MG63 (cell line): ENCODE results near the gene TCF7L2. TPM values are rescaled to one million over a fixed set of nuclear protein-coding genes. Genes with fewer than 3 reads are reported as not detected.

Experiments used
- DNase-seq: peaks from one replicate; pipeline ENCODE4 v3.0.0-alpha.2; 2020
- H3K27me3 ChIP-seq: fragments of 250-450 bp; sonication (Bioruptor Pico); 2 replicates; pipeline ENCODE4 v1.5.1; 2020; ENCODE audit warnings: mild to moderate bottlenecking, moderate library complexity
- H3K36me3 ChIP-seq: fragments of 250-450 bp; sonication (Bioruptor Pico); 2 replicates; pipeline ENCODE4 v1.5.1; 2020; ENCODE audit warnings: mild to moderate bottlenecking, moderate library complexity
- H3K4me3 ChIP-seq: fragments of 250-450 bp; sonication (Bioruptor Pico); 2 replicates; pipeline ENCODE4 v1.5.1; 2020; ENCODE audit warnings: mild to moderate bottlenecking, moderate library complexity
- H3K9me3 ChIP-seq: fragments of 250-450 bp; sonication (Bioruptor Pico); 2 replicates; pipeline ENCODE4 v1.5.1; 2020; ENCODE audit warnings: mild to moderate bottlenecking, moderate library complexity
- total RNA-seq: library from RNA; depleted of rRNA; stranded (reverse); fragments of >200 nt; shearing (Covaris generic); gene quantifications from 2 replicates; pipeline ENCODE4 v1.2.3, GENCODE V29; 2014; ENCODE audit warnings: low replicate concordance

Gene TCF7L2
- total RNA-seq, 1 experiment from 2014 or later: 0.89 TPM

GRCh38 chr10:112977426-112977898 is 27.4 kb downstream of the TCF7L2 start:
- no peak for DNase-seq
- Histone ChIP-seq H3K27me3 (no peaks in the 10 kb centered on the region), H3K9me3 (no peaks in the 10 kb centered on the region), H3K36me3 (peaks cover 5% of the 10 kb centered on the region), H3K4me3 (no peak overlapping the region)

DNA sequence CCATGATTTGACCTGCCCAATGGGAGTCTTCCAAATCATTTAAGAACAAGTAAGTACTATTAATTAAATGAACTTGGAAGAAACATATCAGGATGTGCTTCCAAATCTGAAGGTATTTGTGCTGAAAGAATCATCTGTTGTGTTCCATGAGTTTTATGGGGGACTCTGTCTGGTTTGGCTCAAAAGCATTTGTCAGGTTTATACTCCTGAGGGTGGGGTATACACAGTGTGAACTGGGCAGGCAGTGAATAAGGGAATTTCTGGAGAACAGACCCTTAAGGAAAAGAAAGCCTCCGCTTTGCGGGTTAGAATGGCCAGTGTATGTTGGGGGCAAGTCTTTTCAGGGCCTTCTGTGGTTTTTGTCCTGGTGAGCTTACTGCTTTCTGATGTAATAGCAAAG is 29.9 kb downstream of the TCF7L2 start:
- H3K9me3 ChIP-seq: no peaks in the 10 kb centered on the region
- no peak overlapping the region for H3K4me3 ChIP-seq
- H3K27me3 ChIP-seq: no peaks in the 10 kb centered on the region
- no peak for DNase-seq
- H3K36me3 ChIP-seq: no peaks in the 10 kb centered on the region; the same call in none of the 2 replicates

DNA sequence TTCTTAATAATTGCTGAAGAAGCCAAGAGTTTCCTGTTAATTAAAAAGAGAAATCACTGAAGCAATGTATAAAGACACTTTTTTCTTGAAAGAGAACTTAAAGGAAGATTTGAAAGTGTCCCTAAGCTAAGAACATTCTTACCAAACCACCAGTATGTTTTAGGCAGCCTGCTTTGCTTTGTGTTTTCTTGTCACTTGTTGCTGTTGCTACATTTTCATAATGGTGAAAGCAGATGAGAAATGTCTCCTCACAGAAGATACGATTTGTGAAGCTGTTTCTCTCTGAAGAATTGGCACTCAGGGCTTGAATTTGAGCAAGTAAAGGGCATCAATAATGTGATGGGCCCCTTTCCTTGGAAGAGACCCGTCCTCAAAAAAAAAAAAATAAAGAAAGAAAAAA is 30.9 kb downstream of the TCF7L2 start:
- H3K4me3 ChIP-seq: no peak overlapping the region
- DNase-seq: no peak

GRCh38 chr10:112981553-112981952 is 31.5 kb downstream of the TCF7L2 start:
- Histone ChIP-seq H3K36me3 (no peaks in the 10 kb centered on the region; the same call in 1 of the 2 replicates), H3K9me3 (no peaks in the 10 kb centered on the region)
- DNase-seq: no peak

More for the DNA sequence above, 30.9 kb downstream of the TCF7L2 start:
- no peaks in the 10 kb centered on the region; the same call in none of the 2 replicates for H3K36me3 ChIP-seq
- H3K9me3 ChIP-seq: no peaks in the 10 kb centered on the region
- H3K27me3 ChIP-seq: no peaks in the 10 kb centered on the region

DNA sequence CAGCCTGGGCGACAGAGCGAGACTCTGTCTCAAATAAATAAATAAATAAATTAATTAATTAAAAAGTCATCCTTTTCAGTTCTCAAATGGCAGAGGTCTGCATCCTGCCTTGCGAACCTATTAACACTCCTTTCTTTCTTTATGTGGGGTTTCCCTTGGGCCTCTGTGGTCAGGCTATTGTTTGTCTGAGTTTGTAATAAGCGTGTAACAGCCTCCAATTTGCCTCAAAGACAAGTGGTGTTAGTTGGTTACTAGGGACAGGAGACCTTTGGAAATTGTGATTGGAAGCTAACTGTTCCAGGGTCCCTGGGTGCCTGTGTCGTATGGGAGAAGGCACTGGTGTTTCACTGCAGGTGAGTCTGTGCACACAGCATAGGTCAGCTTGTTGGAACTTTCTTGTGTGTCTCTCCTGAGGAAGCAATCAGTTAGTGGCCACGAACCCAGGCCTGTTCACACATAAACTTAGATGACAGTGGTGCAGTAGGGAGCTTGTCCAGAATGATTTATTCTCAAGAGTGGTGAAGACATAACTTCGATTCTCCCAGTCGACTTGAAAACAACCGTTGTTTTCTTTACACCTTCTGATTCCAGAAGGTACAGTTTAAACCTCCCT is 33.5 kb downstream of the TCF7L2 start:
- no peaks in the 10 kb centered on the region for H3K27me3 ChIP-seq
- H3K9me3 ChIP-seq: no peaks in the 10 kb centered on the region
- H3K4me3 ChIP-seq: no peak overlapping the region
- no peaks in the 10 kb centered on the region for H3K36me3 ChIP-seq
- no peak for DNase-seq

More at GRCh38 chr10:112981553-112981952, 31.5 kb downstream of the TCF7L2 start:
- no peak overlapping the region for H3K4me3 ChIP-seq
- no peaks in the 10 kb centered on the region for H3K27me3 ChIP-seq

GRCh38 chr10:112984756-112985155 is 34.7 kb downstream of the TCF7L2 start:
- DNase-seq: no peak
- no peaks in the 10 kb centered on the region for H3K27me3 ChIP-seq
- H3K4me3 ChIP-seq: no peak overlapping the region
- no peaks in the 10 kb centered on the region for H3K9me3 ChIP-seq
- no peaks in the 10 kb centered on the region for H3K36me3 ChIP-seq

DNA sequence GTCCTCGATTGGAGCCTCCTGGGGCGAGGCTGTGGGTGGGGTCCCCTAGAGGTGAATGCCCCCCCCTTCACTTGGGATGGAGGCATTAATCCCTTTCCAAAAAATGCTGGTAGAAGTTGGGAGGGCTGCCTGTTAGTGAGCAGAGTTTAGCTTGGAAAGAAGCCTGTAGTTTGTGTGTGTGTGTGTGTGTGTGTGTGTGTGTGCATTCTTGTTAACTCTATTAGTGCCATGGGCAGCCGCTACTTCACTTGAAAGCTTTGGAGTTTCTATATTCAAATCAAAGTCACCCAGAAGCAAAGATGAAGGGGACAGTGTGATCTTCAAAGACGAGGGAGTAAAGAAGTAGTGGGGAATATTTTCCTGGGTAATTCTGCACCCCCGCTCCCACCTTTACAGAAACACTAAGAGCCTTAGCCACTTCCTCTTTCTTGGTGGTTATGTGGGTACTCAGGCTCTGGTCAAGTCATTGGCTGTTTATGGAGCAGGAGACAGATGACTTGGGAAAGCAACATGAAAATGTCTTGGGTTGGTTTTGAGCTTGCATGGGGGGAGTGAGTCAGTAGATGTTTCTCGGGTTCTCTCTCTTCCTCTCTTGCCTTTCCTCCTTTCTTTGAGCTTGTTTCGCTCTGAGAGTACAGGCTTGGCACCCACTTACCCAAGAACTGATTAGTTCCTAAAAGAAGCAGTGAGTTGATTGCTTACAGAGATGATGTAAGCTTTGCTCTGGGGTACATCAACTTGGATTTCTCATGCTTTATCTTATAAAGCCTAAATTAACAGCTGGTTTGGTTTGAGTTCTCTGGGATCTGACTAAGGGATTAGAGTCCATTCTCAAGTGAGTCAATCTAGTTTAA is 35.9 kb downstream of the TCF7L2 start:
- no peaks in the 10 kb centered on the region for H3K9me3 ChIP-seq
- H3K4me3 ChIP-seq: no peak overlapping the region
- no peak for DNase-seq
- H3K36me3 ChIP-seq: no peaks in the 10 kb centered on the region
- H3K27me3 ChIP-seq: no peaks in the 10 kb centered on the region

DNA sequence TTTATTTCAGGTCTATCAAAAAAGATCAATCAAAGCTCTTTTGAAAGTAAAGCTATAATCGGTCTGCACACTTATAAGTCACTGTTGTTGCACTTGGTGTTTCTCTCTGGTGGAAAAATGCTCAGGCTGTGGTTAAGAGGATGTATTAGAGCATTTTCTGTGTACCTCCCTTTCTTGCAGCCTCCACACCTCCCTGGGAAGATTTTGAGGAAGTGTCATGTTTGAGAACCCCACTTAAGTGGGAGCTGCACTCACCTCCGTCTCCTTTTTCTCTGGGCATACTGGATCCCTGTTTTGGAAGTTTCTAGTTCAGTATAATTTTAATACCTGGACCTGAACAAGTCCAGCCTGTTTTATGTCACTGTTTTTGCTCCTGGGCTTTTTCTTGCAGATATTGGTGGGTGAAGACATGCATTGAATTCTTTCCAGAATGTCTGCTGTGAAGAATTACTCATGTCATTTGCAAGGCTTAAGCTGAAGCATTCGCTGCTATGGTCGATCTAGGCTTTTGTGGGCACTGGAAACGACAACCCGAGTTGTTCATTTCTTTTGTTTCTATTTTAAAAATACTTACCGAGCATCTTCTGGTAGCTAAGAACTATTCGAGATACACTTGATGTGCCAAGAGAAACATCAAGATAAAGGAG is 36.6 kb downstream of the TCF7L2 start:
- no peak for DNase-seq
- Histone ChIP-seq H3K27me3 (no peaks in the 10 kb centered on the region), H3K36me3 (no peaks in the 10 kb centered on the region), H3K9me3 (no peaks in the 10 kb centered on the region), H3K4me3 (no peak overlapping the region)

GRCh38 chr10:112988839-112989406 is 38.9 kb downstream of the TCF7L2 start:
- no peaks in the 10 kb centered on the region for H3K27me3 ChIP-seq
- no peak for DNase-seq
- no peak overlapping the region for H3K4me3 ChIP-seq
- no peaks in the 10 kb centered on the region for H3K36me3 ChIP-seq
- H3K9me3 ChIP-seq: no peaks in the 10 kb centered on the region

DNA sequence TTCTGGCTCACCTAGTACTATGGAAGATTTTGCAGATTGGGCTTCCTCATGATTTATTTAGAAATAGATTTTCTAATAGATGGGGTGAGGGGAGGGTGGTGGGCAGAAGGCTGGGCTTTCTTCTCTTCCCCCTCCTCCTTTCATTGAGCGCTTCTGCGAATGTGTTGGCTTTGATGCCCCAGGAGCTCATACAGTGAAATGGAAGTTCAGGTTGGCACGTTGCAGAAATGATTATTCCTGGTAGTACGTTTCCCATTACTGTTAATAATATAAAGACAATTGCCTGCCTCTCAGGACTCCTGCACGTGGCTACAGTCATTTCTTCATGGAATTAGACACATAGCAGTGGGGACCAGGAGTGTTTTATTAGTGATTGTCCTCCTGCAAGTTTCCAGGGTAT is 39.8 kb downstream of the TCF7L2 start:
- Histone ChIP-seq H3K9me3 (no peaks in the 10 kb centered on the region), H3K27me3 (no peaks in the 10 kb centered on the region), H3K36me3 (no peaks in the 10 kb centered on the region), H3K4me3 (no peak overlapping the region)
- no peak for DNase-seq

DNA sequence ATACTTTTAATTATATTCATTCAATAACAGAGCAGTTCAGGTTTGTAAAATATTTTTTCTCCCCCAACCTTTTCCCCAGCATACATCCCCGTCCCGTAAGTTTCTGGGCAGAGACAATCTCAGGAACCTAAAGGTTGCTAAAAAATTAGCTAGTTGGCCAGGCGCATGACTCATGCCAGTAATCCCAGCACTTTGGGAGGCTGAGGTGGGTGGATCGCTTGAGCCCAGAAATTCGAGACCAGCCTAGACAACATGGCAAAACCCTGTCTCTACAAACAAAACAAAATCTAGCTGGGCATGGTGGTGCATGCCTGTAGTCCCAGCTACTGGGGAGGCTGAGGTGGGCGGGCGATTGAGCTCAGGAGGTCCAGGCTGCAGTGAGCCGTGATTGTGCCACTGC is 40.2 kb downstream of the TCF7L2 start:
- no peaks in the 10 kb centered on the region for H3K27me3 ChIP-seq
- no peaks in the 10 kb centered on the region for H3K9me3 ChIP-seq
- DNase-seq: peak; percentile 49
- H3K4me3 ChIP-seq: no peak overlapping the region
- H3K36me3 ChIP-seq: no peaks in the 10 kb centered on the region

- DNase-seq: no peak
- Histone ChIP-seq H3K36me3 (no peaks in the 10 kb centered on the region), H3K9me3 (no peaks in the 10 kb centered on the region), H3K4me3 (no peak overlapping the region), H3K27me3 (no peaks in the 10 kb centered on the region)
These were observed 41.9 kb downstream of the TCF7L2 start for GRCh38 chr10:112991888-112992491.

GRCh38 chr10:112996462-112996861 is 46.4 kb downstream of the TCF7L2 start:
- Histone ChIP-seq H3K27me3 (no peaks in the 10 kb centered on the region), H3K9me3 (no peaks in the 10 kb centered on the region), H3K36me3 (no peaks in the 10 kb centered on the region), H3K4me3 (no peak overlapping the region)
- DNase-seq: no peak

GRCh38 chr10:112999102-112999501 is 49.1 kb downstream of the TCF7L2 start:
- Histone ChIP-seq H3K36me3 (no peaks in the 10 kb centered on the region; the same call in 1 of the 2 replicates), H3K9me3 (no peaks in the 10 kb centered on the region), H3K4me3 (no peak overlapping the region), H3K27me3 (no peaks in the 10 kb centered on the region)
- DNase-seq: no peak

DNA sequence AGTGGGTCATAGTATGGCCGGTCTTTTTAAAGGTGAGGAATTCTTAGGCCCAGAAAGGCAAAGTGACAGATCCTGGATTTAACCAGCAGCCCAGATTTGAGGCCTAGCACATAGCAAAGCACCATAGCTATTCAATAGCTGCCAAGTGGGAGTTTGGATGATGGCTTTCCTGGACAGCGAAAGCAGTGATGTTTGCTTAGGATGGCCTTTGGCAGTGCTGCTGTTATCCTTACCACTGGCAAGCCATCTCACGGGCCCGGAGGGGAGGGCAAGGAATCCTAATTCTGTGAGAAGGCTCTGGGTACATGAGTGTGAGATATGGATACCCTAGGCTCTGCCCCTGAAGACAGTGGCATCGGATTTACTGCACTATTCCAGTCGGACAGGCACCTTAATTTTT is 50.4 kb downstream of the TCF7L2 start:
- Histone ChIP-seq H3K9me3 (no peaks in the 10 kb centered on the region), H3K36me3 (no peaks in the 10 kb centered on the region; the same call in 1 of the 2 replicates), H3K4me3 (no peak overlapping the region), H3K27me3 (no peaks in the 10 kb centered on the region)
- no peak for DNase-seq

DNA sequence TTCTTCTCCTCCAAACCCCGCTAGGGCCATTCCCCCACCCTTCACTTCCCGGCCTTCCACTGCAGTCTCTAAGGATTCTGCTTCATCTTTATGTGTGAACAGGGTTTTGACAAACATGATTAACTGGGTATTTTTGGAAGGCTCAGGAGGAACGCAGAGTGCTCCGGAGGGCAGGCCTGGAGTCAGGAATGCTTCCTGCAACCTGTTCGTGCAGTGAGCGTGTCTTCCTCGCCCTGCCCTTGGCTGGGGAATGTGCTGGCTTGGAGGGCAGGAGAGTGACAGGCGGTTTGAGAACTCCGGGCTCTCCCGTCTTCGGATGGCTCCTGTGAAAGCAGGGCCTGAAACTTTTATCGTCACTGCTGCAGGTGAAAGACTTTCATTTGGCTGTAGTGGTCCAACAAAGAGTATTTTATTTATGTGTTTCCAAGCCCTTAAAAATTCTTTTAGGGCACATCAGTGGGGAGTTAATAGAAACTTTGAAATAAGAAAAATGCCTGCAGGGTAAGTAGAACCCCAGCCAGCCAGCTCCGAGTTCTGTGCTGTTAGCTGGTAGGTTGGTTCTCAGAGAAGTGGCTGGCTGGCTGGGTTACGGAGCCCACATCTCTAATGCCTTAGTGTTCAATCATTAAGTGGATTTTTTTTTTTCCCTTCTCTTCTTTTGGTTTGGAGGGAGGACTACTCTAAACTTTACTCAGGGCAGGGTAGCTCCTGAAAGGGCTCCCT is 51.0 kb downstream of the TCF7L2 start:
- H3K9me3 ChIP-seq: no peaks in the 10 kb centered on the region
- H3K36me3 ChIP-seq: no peaks in the 10 kb centered on the region; the same call in 1 of the 2 replicates
- H3K4me3 ChIP-seq: no peak overlapping the region
- no peaks in the 10 kb centered on the region for H3K27me3 ChIP-seq
- DNase-seq: no peak
